HG02852 (cell line): ENCODE data around the gene TBC1D12.
"Not testable (repeated sequence)": the region's sequence is repeated elsewhere in the genome, so short reads cannot be mapped to it uniquely, and the experiment has no call there.

Source experiments
- ATAC-seq: cut with Tn5 transposase; IDR thresholded peaks from one replicate; pipeline ENCODE4 v1.9.1; 2021; ENCODE audit warnings: mild to moderate bottlenecking, moderate library complexity; ENCODE audit not compliant: unreplicated experiment

Gene TBC1D12

GRCh38 chr10:94402204-94402842, at the start of gene TBC1D12:
Gene TBC1D12 (plus strand): TSS chr10:94402541. CDS start chr10:94402614, 73 bp downstream.
- peak; percentile 73 for ATAC-seq

- ATAC-seq, result no peak
Measured at GRCh38 chr10:94353336-94353735, 49.0 kb upstream of the TBC1D12 start.

GRCh38 chr10:94355841-94356240, 46.5 kb upstream of the TBC1D12 start:
- ATAC-seq, result no peak

- no peak for ATAC-seq
Measured at GRCh38 chr10:94357193-94357592, 45.1 kb upstream of the TBC1D12 start.

GRCh38 chr10:94358480-94358879, 43.9 kb upstream of the TBC1D12 start:
- no peak for ATAC-seq

GRCh38 chr10:94361171-94361794, 41.1 kb upstream of the TBC1D12 start:
- no peak for ATAC-seq

GRCh38 chr10:94362360-94363250, 39.7 kb upstream of the TBC1D12 start, which contains the start of gene NOC3L:
Gene NOC3L (minus strand): TSS chr10:94362939. CDS start chr10:94362838, 101 bp downstream.
- peak; percentile 99 for ATAC-seq

- peak; percentile 19 for ATAC-seq
Measured at GRCh38 chr10:94363251-94363565, 39.1 kb upstream of the TBC1D12 start.

- ATAC-seq, result no peak
Measured at GRCh38 chr10:94364482-94364881, 37.9 kb upstream of the TBC1D12 start.

GRCh38 chr10:94366382-94366781, 36.0 kb upstream of the TBC1D12 start:
- no peak for ATAC-seq

GRCh38 chr10:94370501-94370900, 31.8 kb upstream of the TBC1D12 start:
- no peak for ATAC-seq

- no peak for ATAC-seq
Measured at GRCh38 chr10:94375374-94375773, 27.0 kb upstream of the TBC1D12 start.

GRCh38 chr10:94376865-94377264, 25.5 kb upstream of the TBC1D12 start:
- no peak for ATAC-seq

GRCh38 chr10:94383530-94383929, 18.8 kb upstream of the TBC1D12 start:
- no peak for ATAC-seq

- not testable (repeated sequence) for ATAC-seq
Measured at GRCh38 chr10:94385733-94386132, 16.6 kb upstream of the TBC1D12 start.

- not testable (repeated sequence) for ATAC-seq
Measured at GRCh38 chr10:94392117-94392516, 10.2 kb upstream of the TBC1D12 start.

GRCh38 chr10:94397549-94398370, 4.6 kb upstream of the TBC1D12 start:
- no peak for ATAC-seq

- ATAC-seq, result no peak
Measured at GRCh38 chr10:94398762-94399161, 3.6 kb upstream of the TBC1D12 start.

- ATAC-seq, result no peak
Measured at GRCh38 chr10:94402843-94403379, 570 bp downstream of the TBC1D12 start.

- peak; percentile 59 for ATAC-seq
Measured at GRCh38 chr10:94403380-94404213, 1.3 kb downstream of the TBC1D12 start.
